ENCODE data around the gene ZNF808. TPM values are rescaled to one million over a fixed set of nuclear protein-coding genes. Genes with fewer than 3 reads are reported as not detected.
"Not testable (repeated sequence)": the region's sequence is repeated elsewhere in the genome, so short reads cannot be mapped to it uniquely, and the experiment has no call there.

Gene ZNF808
- total and polyA plus RNA-seq, 7 experiments from 2014 or later, result 5.8 to 52.4 (median 26.1) TPM

GRCh38 chr19:52569638-52569999 is 42.2 kb downstream of the ZNF808 start:
- CTCF ChIA-PET; POLR2A ChIA-PET; H3K27me3 Mint-ChIP-seq; H3K27me3 ChIP-seq (ENCODE audit: control insufficient read depth in 2 of 2, insufficient read depth in 2 of 2, low read length in 2 of 2); intact Hi-C loops (cut with micrococcal nuclease): not testable (repeated sequence)
- Histone ChIP-seq H3K27ac (ENCODE audit: low read depth, low read length) (peak overlapping the region; percentile 44), H3K4me1 (ENCODE audit: control insufficient read depth in 2 of 2, insufficient read depth in 2 of 2, low read length in 2 of 2) (peaks cover 10 to 13% of the 10 kb centered on the region in 2 donors), H3K9me3 (ENCODE audit: control insufficient read depth in 2 of 3, low read length in 3 of 3) (peaks cover 0 to 34% (median 3%) of the 10 kb centered on the region in 3 experiments), H3K4me3 (ENCODE audit: low read length) (peak overlapping the region; percentile 78), H3K36me3 (ENCODE audit: control insufficient read depth in 2 of 3, insufficient read depth in 3 of 3, low read length in 3 of 3) (peaks cover 5 to 32% (median 10%) of the 10 kb centered on the region in 3 experiments)
- Mint-ChIP-seq H3K36me3 (peaks cover 20 to 70% (median 49%) of the 10 kb centered on the region in 5 donors), H3K4me1 (peaks cover 9 to 42% (median 37%) of the 10 kb centered on the region in 7 donors), H3K4me3 (peak overlapping the region; percentile 88 to 99 (median 94)), H3K27ac (peak overlapping the region in 8 of 9 donors; percentile 92 to 98 (median 94)), H3K9me3 (peaks cover 6 to 83% (median 44%) of the 10 kb centered on the region in 11 donors)
- peak in 1 of 9 donors; percentile 5 for DNase-seq
- peak; percentile 0 for ATAC-seq

- Mint-ChIP-seq H3K9me3 (peaks cover 6 to 83% (median 40%) of the 10 kb centered on the region in 11 donors), H3K4me1 (peaks cover 9 to 42% (median 37%) of the 10 kb centered on the region in 7 donors), H3K27me3 (no peaks in the 10 kb centered on the region), H3K4me3 (peak within 1 kb of the TSS; percentile 88 to 99 (median 94)), H3K27ac (peak within 1 kb of the TSS; percentile 92 to 98 (median 95)), H3K36me3 (peaks cover 19 to 70% (median 53%) of the 10 kb centered on the region in 5 donors)
- peak within 1 kb of the TSS; percentile 78 for H3K27ac ChIP-seq (ENCODE audit: low read depth, low read length)
- ATAC-seq, result peak; percentile 100
- peaks cover 10 to 13% of the 10 kb centered on the region in 2 donors for H3K4me1 ChIP-seq (ENCODE audit: control insufficient read depth in 2 of 2, insufficient read depth in 2 of 2, low read length in 2 of 2)
- ChIA-PET POLR2A (interaction anchor here (1.0 to 1.2 kb wide), 2 partner anchors 11 to 165 kb away, joined by 3 to 6 read pairs; no protein-coding TSS in a partner anchor), CTCF (no interaction called here)
- intact Hi-C loops (cut with micrococcal nuclease), result loop anchor here (1.0 to 2.0 kb wide), 12 partner anchors 31 to 381 kb away; partner anchors contain the start of genes ZNF808 (in 2 of the 2), ZNF83 (in 2 of the 2), ZNF320 (in 1 of the 2) and ZNF528 (in 1 of the 2)
- H3K36me3 ChIP-seq (ENCODE audit: control insufficient read depth in 2 of 3, insufficient read depth in 3 of 3, low read length in 3 of 3), result peaks cover 5 to 37% (median 10%) of the 10 kb centered on the region in 3 experiments
- peaks cover 0 to 31% (median 3%) of the 10 kb centered on the region in 3 experiments for H3K9me3 ChIP-seq (ENCODE audit: control insufficient read depth in 2 of 3, low read length in 3 of 3)
- DNase-seq, result peak; percentile 92 to 99 (median 96)
- no peaks in the 10 kb centered on the region for H3K27me3 ChIP-seq (ENCODE audit: control insufficient read depth in 2 of 2, insufficient read depth in 2 of 2, low read length in 2 of 2)
- H3K4me3 ChIP-seq (ENCODE audit: low read length), result peak within 1 kb of the TSS; percentile 78
Measured at GRCh38 chr19:52570000-52570861, 42.8 kb downstream of the ZNF808 start, which contains the start of gene ZNF701. TSS of gene ZNF701 (plus strand) at chr19:52570287. CDS start at chr19:52574148, 3,861 bp downstream.

GRCh38 chr19:52584736-52585440 is 57.4 kb downstream of the ZNF808 start:
- H3K4me3 Mint-ChIP-seq, result no peak overlapping the region
- no peak overlapping the region for H3K27ac Mint-ChIP-seq
- no peaks in the 10 kb centered on the region for H3K4me1 ChIP-seq (ENCODE audit: control insufficient read depth in 2 of 2, insufficient read depth in 2 of 2, low read length in 2 of 2)
- peaks cover 34 to 79% (median 72%) of the 10 kb centered on the region in 5 donors for H3K36me3 Mint-ChIP-seq
- H3K27me3 ChIP-seq (ENCODE audit: control insufficient read depth in 2 of 2, insufficient read depth in 2 of 2, low read length in 2 of 2), result no peaks in the 10 kb centered on the region
- H3K27ac ChIP-seq (ENCODE audit: low read depth, low read length), result no peak overlapping the region
- H3K4me1 Mint-ChIP-seq, result no peaks in the 10 kb centered on the region
- H3K27me3 Mint-ChIP-seq, result no peaks in the 10 kb centered on the region
- peaks cover 0 to 94% (median 59%) of the 10 kb centered on the region in 11 donors for H3K9me3 Mint-ChIP-seq
- CTCF ChIA-PET, result no interaction called here
- POLR2A ChIA-PET, result no interaction called here
- H3K4me3 ChIP-seq (ENCODE audit: low read length), result no peak overlapping the region
- no peak for DNase-seq
- H3K36me3 ChIP-seq (ENCODE audit: control insufficient read depth in 2 of 3, insufficient read depth in 3 of 3, low read length in 3 of 3), result peaks cover 16 to 75% (median 24%) of the 10 kb centered on the region in 3 experiments
- intact Hi-C loops (cut with micrococcal nuclease), result no loop called here
- no peak for ATAC-seq
- peaks cover 7 to 88% (median 39%) of the 10 kb centered on the region in 3 experiments for H3K9me3 ChIP-seq (ENCODE audit: control insufficient read depth in 2 of 3, low read length in 3 of 3)

- Mint-ChIP-seq H3K27ac (no peak overlapping the region), H3K4me1 (no peaks in the 10 kb centered on the region), H3K4me3 (peak overlapping the region in 1 of 10 donors; percentile 29), H3K9me3 (peaks cover 0 to 96% (median 61%) of the 10 kb centered on the region in 11 donors), H3K36me3 (peaks cover 37 to 81% (median 73%) of the 10 kb centered on the region in 5 donors), H3K27me3 (no peaks in the 10 kb centered on the region)
- Histone ChIP-seq H3K27ac (ENCODE audit: low read depth, low read length) (no peak overlapping the region), H3K4me1 (ENCODE audit: control insufficient read depth in 2 of 2, insufficient read depth in 2 of 2, low read length in 2 of 2) (no peaks in the 10 kb centered on the region), H3K4me3 (ENCODE audit: low read length) (no peak overlapping the region), H3K36me3 (ENCODE audit: control insufficient read depth in 2 of 3, insufficient read depth in 3 of 3, low read length in 3 of 3) (peaks cover 16 to 71% (median 19%) of the 10 kb centered on the region in 3 experiments), H3K9me3 (ENCODE audit: control insufficient read depth in 2 of 3, low read length in 3 of 3) (peaks cover 7 to 86% (median 34%) of the 10 kb centered on the region in 3 experiments), H3K27me3 (ENCODE audit: control insufficient read depth in 2 of 2, insufficient read depth in 2 of 2, low read length in 2 of 2) (no peaks in the 10 kb centered on the region)
- POLR2A ChIA-PET, result no interaction called here
- CTCF ChIA-PET, result no interaction called here
- intact Hi-C loops (cut with micrococcal nuclease), result no loop called here
- no peak for ATAC-seq
- DNase-seq, result no peak
Measured at GRCh38 chr19:52585604-52586003, 58.1 kb downstream of the ZNF808 start.

- DNase-seq, result no peak
- Histone ChIP-seq H3K36me3 (ENCODE audit: control insufficient read depth in 2 of 3, insufficient read depth in 3 of 3, low read length in 3 of 3) (peaks cover 0 to 39% (median 0%) of the 10 kb centered on the region in 3 experiments), H3K4me3 (ENCODE audit: low read length) (no peak overlapping the region), H3K27me3 (ENCODE audit: control insufficient read depth in 2 of 2, insufficient read depth in 2 of 2, low read length in 2 of 2) (no peaks in the 10 kb centered on the region), H3K4me1 (ENCODE audit: control insufficient read depth in 2 of 2, insufficient read depth in 2 of 2, low read length in 2 of 2) (no peaks in the 10 kb centered on the region), H3K27ac (ENCODE audit: low read depth, low read length) (no peak overlapping the region), H3K9me3 (ENCODE audit: control insufficient read depth in 2 of 3, low read length in 3 of 3) (peaks cover 0 to 39% (median 3%) of the 10 kb centered on the region in 3 experiments)
- H3K27ac Mint-ChIP-seq, result no peak overlapping the region
- no peaks in the 10 kb centered on the region for H3K27me3 Mint-ChIP-seq
- H3K36me3 Mint-ChIP-seq, result peaks cover 17 to 81% (median 60%) of the 10 kb centered on the region in 5 donors
- peaks cover 0 to 83% (median 36%) of the 10 kb centered on the region in 11 donors for H3K9me3 Mint-ChIP-seq
- POLR2A ChIA-PET, result interaction anchor here (0.6 kb wide), 1 partner anchor 64 kb away, joined by 4 read pairs; no protein-coding TSS in a partner anchor
- ATAC-seq, result no peak
- CTCF ChIA-PET, result no interaction called here
- no peak overlapping the region for H3K4me3 Mint-ChIP-seq
- no peaks in the 10 kb centered on the region for H3K4me1 Mint-ChIP-seq
- intact Hi-C loops (cut with micrococcal nuclease), result no loop called here
Measured at GRCh38 chr19:52590728-52591127, 63.3 kb downstream of the ZNF808 start.

- peaks cover 0 to 34% (median 0%) of the 10 kb centered on the region in 3 experiments for H3K36me3 ChIP-seq (ENCODE audit: control insufficient read depth in 2 of 3, insufficient read depth in 3 of 3, low read length in 3 of 3)
- H3K27me3 ChIP-seq (ENCODE audit: control insufficient read depth in 2 of 2, insufficient read depth in 2 of 2, low read length in 2 of 2), result no peaks in the 10 kb centered on the region
- no peaks in the 10 kb centered on the region for H3K27me3 Mint-ChIP-seq
- H3K27ac ChIP-seq (ENCODE audit: low read depth, low read length), result no peak overlapping the region
- ATAC-seq, result no peak
- CTCF ChIA-PET, result no interaction called here
- H3K9me3 ChIP-seq (ENCODE audit: control insufficient read depth in 2 of 3, low read length in 3 of 3), result peaks cover 0 to 40% (median 0%) of the 10 kb centered on the region in 3 experiments
- intact Hi-C loops (cut with micrococcal nuclease), result no loop called here
- no peak for DNase-seq
- H3K27ac Mint-ChIP-seq, result no peak overlapping the region
- no peaks in the 10 kb centered on the region for H3K4me1 ChIP-seq (ENCODE audit: control insufficient read depth in 2 of 2, insufficient read depth in 2 of 2, low read length in 2 of 2)
- no peaks in the 10 kb centered on the region for H3K4me1 Mint-ChIP-seq
- H3K4me3 ChIP-seq (ENCODE audit: low read length), result no peak overlapping the region
- no peak overlapping the region for H3K4me3 Mint-ChIP-seq
- H3K9me3 Mint-ChIP-seq, result peaks cover 0 to 84% (median 47%) of the 10 kb centered on the region in 11 donors
- H3K36me3 Mint-ChIP-seq, result peaks cover 29 to 85% (median 66%) of the 10 kb centered on the region in 5 donors
- POLR2A ChIA-PET, result interaction anchor here (0.7 kb wide), 1 partner anchor 928 kb away, joined by 3 read pairs; no protein-coding TSS in a partner anchor
Measured at GRCh38 chr19:52592301-52592700, 64.8 kb downstream of the ZNF808 start.

Data from naive thymus-derived CD4-positive, alpha-beta T cell (primary cell).